Activated CD8-positive, alpha-beta memory T cell treated with anti-CD3 and anti-CD28 coated beads, Interleukin-2, amount 50 U/mL, for 24 hours (primary cell): ENCODE measurements around the gene CCDC70.
"Not testable (repeated sequence)": the region's sequence is repeated elsewhere in the genome, so short reads cannot be mapped to it uniquely, and the experiment has no call there.

Experiments
- DNase-seq: peaks from one replicate; pipeline ENCODE4 v3.0.0-alpha.2; 2020; ENCODE audit errors: extremely low read depth

Gene CCDC70

GRCh38 chr13:51909265-51909664 is 47.5 kb downstream of the CCDC70 start:
- DNase-seq: not testable (repeated sequence)

- DNase-seq: no peak
Observed at GRCh38 chr13:51910508-51910907, 48.7 kb downstream of the CCDC70 start.

- no peak for DNase-seq
Observed at GRCh38 chr13:51912091-51912490, 50.3 kb downstream of the CCDC70 start.

GRCh38 chr13:51912511-51913225 is 50.9 kb downstream of the CCDC70 start:
- no peak for DNase-seq

GRCh38 chr13:51913421-51914136 is 51.8 kb downstream of the CCDC70 start:
- no peak for DNase-seq

GRCh38 chr13:51914137-51914493 is 52.3 kb downstream of the CCDC70 start:
- no peak for DNase-seq
